CD4-positive, alpha-beta T cell treated with Interferon gamma for 1 hour (primary cell): Measurements from ENCODE around the gene CLN6.
"Not testable (repeated sequence)": the region's sequence is repeated elsewhere in the genome, so short reads cannot be mapped to it uniquely, and the experiment has no call there.

Source experiments
- DNase-seq: peaks from one replicate; pipeline ENCODE4 v3.0.0-alpha.2; 2020

The CLN6 gene

GRCh38 chr15:68221530-68222431 is 7.7 kb downstream of the CLN6 start:
- not testable (repeated sequence) for DNase-seq

DNA sequence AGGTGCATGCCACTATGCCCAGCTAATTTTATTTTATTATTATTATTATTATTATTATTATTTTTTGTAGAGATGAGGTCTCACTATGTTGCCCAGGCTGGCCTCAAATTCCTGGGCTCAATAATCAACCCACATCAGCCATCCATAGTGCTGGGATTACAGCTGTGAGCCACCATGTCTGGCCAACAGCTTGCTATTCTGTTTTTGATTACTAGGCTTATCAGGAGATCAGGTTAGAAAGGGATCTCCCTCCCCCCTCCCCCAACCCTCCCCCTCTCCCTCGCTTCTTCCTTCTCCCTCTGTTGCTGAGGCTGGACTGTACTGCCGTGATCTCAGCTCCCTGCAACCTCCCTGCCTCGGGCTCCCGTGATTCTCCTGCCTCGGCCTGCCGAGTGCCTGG is 8.6 kb downstream of the CLN6 start:
- no peak for DNase-seq

- no peak for DNase-seq
These were observed 9.0 kb downstream of the CLN6 start for GRCh38 chr15:68220489-68220888.

DNA sequence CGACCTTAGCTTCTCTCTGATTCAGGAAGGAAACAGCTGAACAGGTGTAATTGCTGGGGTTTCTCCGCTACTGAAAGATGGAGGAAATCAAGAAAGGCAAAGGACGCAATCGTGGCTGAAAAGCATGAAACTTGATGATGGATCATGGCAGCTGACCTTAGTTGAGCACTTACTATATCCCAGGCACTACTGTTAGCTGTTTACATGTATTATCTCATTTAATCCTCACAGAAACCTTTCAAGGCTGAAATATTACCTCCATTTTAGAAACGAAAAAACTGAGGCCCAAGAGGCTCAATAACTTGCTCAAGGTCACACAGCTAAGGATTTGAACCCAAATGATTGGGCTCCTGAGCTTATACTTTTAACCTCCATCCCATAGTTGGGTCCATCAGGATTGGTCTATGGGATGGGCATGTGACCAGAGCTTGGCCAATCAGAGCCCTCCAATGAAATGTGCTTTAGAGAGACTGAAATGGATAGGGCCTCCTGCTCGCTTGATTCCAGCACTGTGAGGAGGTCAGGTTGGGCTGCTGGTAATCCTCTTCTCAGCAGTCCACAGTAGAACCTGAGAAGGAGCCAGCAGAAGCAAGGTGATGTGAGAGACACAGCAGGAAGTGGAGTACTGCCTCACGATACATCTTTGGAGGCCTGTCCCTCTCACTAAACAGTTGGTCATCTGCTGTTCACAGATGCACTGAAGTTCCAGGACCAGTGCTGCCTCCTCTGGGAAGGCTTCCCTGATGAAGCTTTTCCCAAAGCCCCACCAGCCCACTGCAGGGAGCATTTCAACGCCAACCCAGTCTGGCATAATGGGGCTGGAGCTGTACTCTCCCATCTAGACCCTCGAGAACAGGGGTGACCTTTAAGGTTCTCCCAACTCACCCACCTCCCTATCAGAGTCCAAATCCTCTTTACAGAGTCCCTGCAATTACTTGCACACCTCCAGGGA is 10.4 kb downstream of the CLN6 start:
- no peak for DNase-seq

GRCh38 chr15:68218331-68218730 is 11.2 kb downstream of the CLN6 start:
- DNase-seq = no peak

DNA sequence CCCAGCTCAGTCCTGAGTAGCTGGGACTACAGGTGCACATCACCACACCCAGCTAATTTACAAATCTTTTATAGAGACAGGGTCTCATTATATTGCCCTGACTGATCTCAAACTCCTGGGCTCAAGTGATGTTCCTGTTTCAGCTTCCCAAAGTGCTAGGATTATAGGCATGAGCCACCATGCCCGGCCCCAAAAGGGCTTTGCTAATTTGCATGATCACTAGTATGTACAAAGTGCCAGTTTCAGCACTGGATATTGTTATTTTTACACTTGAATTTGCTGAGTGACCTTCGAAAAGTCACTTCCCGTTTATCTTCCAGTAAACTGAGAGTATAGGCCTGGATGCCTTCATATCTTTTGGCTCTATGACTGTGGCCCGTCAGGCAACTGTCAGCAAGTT is 12.2 kb downstream of the CLN6 start:
- no peak for DNase-seq

DNA sequence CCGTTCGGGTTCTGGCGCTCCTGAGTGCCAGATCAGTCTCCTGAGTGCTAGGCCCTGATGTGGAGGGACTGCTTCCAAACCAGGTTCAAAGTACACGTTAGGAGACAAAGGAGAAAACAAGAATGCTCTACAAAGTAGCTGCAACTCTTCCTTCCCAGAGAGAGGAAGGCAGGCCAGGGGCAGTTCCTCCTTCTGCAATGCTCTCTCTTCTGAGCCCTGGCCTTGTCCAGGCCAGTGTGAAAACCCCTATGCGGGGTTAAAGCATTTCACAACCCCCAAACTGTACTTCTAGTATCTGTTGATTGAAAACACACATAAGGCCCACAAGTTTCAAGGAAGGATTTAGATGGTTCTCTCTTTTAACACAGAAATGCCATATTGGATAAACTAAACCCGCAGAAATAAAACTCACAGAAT is 14.7 kb downstream of the CLN6 start:
- no peak for DNase-seq

DNA sequence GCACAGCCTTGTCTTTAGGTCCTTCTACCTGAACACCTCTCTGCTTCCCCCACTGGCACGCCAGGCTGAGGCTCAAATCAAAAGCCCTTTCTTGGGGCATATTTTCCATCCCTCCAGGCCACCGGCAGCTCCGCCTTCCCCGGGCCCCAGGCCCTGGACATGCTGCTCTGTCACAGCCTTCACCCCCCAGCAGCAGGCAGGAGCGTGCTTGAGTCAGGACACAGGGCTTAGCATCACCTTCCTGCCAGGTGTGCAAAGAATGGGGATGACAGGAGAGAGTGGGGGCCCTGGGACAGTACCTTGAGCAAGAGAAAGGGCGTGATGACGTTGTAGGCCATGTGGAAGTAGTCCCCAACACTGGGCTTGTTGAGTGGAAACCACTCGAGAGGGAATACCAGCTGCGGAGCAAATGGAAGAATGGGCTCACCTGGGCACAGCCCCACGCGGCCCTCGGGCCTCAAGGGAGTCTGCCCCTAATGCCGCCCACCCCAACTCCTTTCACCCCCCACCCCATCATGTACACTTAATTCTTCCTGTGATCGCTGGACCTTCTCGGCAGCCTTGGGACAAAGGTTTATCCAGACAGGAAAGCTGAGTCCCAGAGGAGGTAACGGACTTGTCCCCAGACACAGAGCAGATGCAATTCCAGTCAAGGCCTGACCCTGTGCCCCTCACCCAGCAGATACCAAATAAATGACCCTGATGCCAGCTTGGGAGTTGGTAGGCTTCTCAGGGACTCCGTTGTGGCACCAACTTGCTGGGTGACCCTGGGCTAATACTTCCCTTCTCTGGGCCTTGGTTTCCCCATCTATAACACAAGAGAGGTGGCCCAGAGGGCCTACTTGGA is 15.3 kb downstream of the CLN6 start:
- DNase-seq = no peak

DNA sequence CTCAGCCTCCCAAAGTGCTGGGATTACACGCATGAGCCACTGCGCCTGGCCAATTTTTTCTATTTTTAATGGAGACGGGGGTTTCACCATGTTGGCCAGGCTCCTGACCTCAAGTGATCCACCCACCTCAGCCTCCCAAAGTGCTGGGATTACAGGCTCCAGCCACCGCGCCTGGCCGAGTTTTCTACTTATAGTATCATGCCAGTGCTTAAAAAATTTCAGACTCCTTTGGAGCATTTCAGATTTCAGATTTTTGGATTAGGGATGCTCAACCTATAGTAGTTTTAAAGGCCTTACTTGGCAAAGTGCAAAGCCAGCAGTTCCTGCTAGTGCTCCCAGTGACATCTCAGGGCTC is 16.1 kb downstream of the CLN6 start:
- DNase-seq = not testable (repeated sequence)

DNA sequence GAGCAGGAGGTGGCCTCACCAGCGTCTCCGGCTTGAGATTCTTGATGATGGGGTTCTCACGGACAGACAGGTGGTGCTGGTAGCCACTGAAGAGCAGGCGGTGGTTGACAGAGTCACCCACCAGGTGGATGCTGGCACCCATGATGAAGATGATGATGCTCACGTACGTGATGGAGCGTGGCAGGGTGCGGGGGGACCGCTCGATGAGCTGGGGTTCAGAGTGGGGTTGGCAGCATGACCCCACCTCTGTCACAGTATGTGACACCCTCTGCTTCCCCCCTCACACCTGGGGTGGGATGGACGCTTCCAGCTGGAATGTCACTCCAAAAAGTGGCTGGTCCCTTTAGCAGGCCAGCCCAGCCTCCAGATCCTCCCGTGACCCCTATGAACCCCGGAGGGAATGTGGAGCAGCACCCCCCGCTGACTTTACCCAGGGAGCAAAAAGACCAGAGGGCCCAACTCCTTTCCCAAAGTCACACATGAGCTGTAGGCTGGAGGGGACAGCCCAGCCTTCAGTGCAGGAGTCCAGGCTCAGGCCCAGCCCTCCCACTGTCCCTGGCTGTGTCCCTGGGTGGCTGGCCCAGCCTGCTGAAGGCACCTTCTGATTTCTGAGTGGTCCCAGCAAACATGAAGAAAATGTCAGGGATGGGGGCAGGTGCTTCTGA is 17.7 kb downstream of the CLN6 start:
- no peak for DNase-seq

- DNase-seq = peak; percentile 41
These were observed 18.5 kb downstream of the CLN6 start for GRCh38 chr15:68210821-68211655.

DNA sequence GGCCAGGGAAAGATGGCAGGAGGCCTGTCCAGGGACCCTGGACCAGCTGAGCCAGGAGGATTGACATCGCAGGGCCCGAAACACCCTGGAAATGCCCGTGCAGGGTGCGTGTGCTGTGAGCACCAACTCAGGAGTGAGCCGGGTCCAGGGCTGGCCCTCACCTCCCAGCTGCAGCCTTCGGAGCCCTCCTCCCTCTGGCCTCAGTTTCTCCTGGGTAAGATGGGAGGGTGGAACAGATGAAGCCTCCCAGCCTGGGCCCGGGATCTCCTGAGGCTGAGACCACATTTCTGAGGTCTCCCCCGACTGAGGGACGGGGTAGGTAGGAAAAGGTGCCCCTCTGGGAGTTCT is 19.1 kb downstream of the CLN6 start:
- DNase-seq = no peak

- DNase-seq = peak; percentile 35
These were observed 19.7 kb downstream of the CLN6 start for GRCh38 chr15:68209735-68210408.

DNA sequence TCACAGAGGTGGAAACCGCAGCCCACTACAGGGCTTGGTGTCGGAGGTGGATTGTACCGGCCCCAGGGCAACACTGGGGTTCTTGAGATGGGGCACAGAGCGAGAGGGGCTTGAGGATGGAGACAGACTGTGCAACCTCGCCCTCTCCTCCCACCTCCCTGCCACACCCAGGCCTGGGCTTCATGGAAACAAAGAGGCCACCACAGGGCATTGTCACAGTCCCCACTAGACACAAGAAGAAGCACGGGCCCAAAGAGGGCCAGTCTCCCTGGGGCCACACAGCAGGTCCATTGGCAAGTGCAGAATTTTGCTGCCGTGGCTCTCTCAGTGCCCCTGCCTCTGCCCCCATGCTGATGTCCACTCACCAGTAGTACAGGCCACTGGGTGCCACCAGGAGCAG is 20.3 kb downstream of the CLN6 start:
- DNase-seq = no peak

- DNase-seq = no peak
These were observed 20.8 kb downstream of the CLN6 start for GRCh38 chr15:68208636-68209240.

DNA sequence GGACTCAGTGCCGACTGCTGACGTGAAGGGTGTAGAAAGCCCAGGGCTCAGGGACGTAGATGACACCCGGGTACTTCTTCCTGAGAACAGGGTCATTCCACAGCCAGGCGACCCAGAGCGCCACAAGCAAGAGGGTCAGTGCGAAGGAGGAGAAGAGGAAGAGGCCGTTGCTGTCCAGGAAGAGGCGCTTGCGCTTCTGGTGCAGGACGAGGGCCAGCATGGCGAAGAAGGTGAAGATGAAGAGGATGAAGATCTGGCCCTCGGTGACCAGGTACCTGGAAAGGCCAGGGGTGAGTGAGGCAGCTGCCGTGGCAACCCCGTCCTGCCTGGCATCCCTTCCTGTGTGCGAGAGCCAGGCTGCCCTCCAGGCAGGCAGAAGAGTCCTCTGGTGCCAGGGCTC is 21.4 kb downstream of the CLN6 start:
- no peak for DNase-seq

GRCh38 chr15:68207176-68207935 is 22.2 kb downstream of the CLN6 start:
- no peak for DNase-seq

DNA sequence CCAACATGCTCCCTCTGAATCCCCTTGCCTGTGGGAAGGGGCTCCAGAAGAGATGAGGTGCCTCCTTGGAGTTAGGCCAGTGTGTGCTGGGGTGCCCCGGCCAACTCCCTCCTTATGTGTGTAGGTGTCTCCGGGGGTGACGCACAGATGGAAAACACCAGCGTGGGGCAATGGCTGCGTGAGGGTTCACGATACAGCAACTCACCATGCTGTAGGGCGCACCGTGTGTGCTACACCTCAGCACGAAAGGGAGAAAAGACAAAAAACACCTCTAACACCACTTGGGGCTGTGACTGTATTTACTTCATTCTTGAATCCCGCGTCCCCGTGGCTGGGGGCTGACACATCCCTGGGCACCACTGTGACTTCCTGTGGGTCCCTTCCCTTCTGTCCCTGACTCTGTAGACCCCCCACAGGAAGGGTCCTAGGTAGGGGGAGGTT is 22.8 kb downstream of the CLN6 start:
- DNase-seq = no peak

DNA sequence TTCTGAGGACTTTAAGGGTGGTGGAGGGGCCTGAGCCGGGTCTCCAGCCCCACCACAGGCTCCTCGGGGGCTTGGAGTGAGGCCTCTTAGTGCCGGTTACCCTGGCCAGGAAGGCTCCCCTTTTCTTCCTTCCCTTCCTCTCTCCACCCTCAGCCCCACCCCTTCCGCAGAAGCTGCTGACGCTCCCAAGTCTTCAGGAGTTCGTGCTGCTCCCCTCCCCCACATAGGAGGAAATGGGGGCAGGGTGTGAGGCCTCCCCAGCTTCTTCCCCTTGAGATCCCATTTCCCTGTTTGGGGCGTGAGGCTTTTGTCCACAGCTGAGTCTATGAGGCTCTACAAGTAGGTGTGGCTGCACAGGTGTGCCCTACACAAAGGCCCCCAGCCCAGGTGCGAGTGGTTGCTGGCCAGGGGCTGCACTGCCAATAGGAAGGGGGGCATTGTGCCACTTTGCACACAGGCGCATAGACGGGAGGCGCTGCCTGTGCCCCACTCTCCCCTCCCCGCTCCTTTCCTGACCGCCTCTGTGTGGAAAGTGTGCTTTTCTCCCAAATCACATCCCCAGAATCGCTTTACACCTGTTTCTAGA is 23.5 kb downstream of the CLN6 start:
- peak; percentile 56 for DNase-seq
